HepG2 (cell line): ENCODE measurements around the gene POLH. TPM values are rescaled to one million over a fixed set of nuclear protein-coding genes. Genes with fewer than 3 reads are reported as not detected.

Experiments
- FOXK1 ChIP-seq: sonication (generic); formaldehyde crosslinking; IDR thresholded peaks from 2 replicates; pipeline ENCODE4 v1.4.0; 2020; ENCODE audit warnings: low read depth, missing genetic modification reagents, borderline replicate concordance
- GABPA ChIP-seq, 2 experiments: IDR thresholded peaks; 2 replicates each; pipeline ENCODE4 v1.6.1; 2011 to 2016; ENCODE audit warnings: low read depth in 2 of 2, low read length in 1 of 2, missing biosample characterization in 1 of 2, missing genetic modification characterization in 1 of 2
- HOXA5 ChIP-seq: sonication (generic); formaldehyde crosslinking; IDR thresholded peaks from 2 replicates; pipeline ENCODE4 v1.4.0; 2020; ENCODE audit warnings: missing genetic modification reagents
- KDM4B ChIP-seq: sonication (generic); formaldehyde crosslinking; IDR thresholded peaks from 2 replicates; pipeline ENCODE4 v1.4.0; 2020; ENCODE audit warnings: missing genetic modification reagents
- MIER3 ChIP-seq: IDR thresholded peaks from 2 replicates; pipeline ENCODE4 v1.6.1; 2016; ENCODE audit warnings: missing compliant biosample characterization, borderline replicate concordance
- NFIB ChIP-seq: sonication (generic); formaldehyde crosslinking; IDR thresholded peaks from 2 replicates; pipeline ENCODE4 v1.9.0; 2021; ENCODE audit warnings: missing genetic modification reagents, mild to moderate bottlenecking, borderline replicate concordance
- RBFOX2 ChIP-seq: fragments of 200-400 bp; formaldehyde crosslinking; IDR thresholded peaks from 2 replicates; pipeline ENCODE4 v1.6.1; 2017; ENCODE audit warnings: low read depth, mild to moderate bottlenecking, low read length
- SSRP1 ChIP-seq: IDR thresholded peaks from 2 replicates; pipeline ENCODE4 v1.6.1; 2016; ENCODE audit warnings: control low read depth
- polyA plus RNA-seq, 8 experiments: library from polyadenylated mRNA; depleted of rRNA in 3 of 8; stranded (reverse) in 7 of 8; unstranded in 1 of 8; fragments of >200 nt; fragmentation: Illumina TruSeq in 4 of 8; extraction: Trizol in 4 of 8; gene quantifications; 2 replicates each; pipeline versions ENCODE4 v1.2.1 to v1.2.3, GENCODE V29; 2011 to 2016; ENCODE audit warnings: low read depth in 4 of 8, missing spikeins in 1 of 8, mixed read lengths in 1 of 8; ENCODE audit not compliant: insufficient read depth in 1 of 8
- total RNA-seq, 5 experiments: library from RNA; depleted of rRNA; stranded (reverse); fragments of >200 nt; fragmentation: Illumina TruSeq; extraction: Trizol; gene quantifications; 2 replicates each; pipeline ENCODE4 v1.2.3, GENCODE V29; 2016; ENCODE audit warnings: low read depth in 1 of 5
- TF ChIP-seq, protein P1 (sequence below): sonication (generic); formaldehyde crosslinking; IDR thresholded peaks from 2 replicates; pipeline ENCODE4 v1.4.0; 2020; ENCODE audit warnings: missing genetic modification reagents
- TF ChIP-seq, protein P2 (sequence below): sonication (generic); formaldehyde crosslinking; IDR thresholded peaks from 2 replicates; pipeline ENCODE4 v1.4.0; 2020; ENCODE audit warnings: mild to moderate bottlenecking, missing genetic modification reagents

POLH gene
- total and polyA plus RNA-seq, 2 of the 13 experiments (the other 11 are each of a cell fraction or from before 2014, with no cell fraction given) = 11.6 to 25.0 TPM

DNA sequence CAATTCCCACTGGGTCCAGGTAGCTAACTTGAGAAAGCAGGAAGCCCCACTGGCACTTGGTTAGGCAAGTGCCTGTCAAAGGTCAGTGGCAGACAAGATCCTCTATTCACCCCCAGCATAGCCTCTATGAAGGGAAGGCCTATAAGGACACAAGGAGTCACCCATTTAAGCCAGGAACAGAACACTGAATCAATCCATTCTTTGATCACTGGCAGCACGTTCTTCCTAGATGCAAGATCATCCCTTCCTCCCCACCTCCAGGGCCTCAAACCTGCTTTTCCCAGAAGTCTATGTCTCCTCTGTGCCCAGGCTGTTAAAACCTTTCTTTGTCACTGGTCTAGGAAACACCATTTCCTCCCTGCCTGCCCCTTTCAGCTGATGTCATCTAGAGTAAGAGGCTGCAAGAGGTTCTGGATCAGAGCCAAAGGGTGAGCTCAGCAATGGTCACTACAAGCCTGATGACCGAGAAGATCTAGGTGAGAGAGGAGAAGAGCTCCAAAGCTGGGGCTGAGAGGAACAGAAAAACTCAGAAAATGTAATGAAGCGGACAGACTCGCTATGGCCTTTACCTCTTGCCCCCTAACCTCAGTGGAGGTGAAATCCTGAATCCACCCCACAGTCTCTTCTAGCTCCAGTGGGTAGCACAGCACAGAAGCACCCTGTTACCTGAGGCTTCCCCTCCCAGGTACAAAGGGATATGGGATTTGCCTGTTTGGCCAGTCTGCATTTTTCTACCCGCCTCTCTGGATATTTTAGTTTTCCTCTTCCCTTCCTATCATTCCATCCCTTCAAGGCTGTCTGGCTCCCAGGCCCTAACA is 51.2 kb downstream of the POLH start (continued):
- TF ChIP-seq, protein P1, sequence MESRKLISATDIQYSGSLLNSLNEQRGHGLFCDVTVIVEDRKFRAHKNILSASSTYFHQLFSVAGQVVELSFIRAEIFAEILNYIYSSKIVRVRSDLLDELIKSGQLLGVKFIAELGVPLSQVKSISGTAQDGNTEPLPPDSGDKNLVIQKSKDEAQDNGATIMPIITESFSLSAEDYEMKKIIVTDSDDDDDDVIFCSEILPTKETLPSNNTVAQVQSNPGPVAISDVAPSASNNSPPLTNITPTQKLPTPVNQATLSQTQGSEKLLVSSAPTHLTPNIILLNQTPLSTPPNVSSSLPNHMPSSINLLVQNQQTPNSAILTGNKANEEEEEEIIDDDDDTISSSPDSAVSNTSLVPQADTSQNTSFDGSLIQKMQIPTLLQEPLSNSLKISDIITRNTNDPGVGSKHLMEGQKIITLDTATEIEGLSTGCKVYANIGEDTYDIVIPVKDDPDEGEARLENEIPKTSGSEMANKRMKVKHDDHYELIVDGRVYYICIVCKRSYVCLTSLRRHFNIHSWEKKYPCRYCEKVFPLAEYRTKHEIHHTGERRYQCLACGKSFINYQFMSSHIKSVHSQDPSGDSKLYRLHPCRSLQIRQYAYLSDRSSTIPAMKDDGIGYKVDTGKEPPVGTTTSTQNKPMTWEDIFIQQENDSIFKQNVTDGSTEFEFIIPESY (CRISPR knock-in tag) = peak; percentile 60; the same call in 1 of the 2 replicates
- TF ChIP-seq GABPA (IDR thresholded peaks at IDR 0.05; ENCODE audit: low read depth, low read length) (no peak), GABPA (CRISPR knock-in tag; IDR thresholded peaks at IDR 0.05; ENCODE audit: low read depth) (peak; percentile 53), MIER3 (peak; percentile 72; the same call in 1 of the 2 replicates), FOXK1 (CRISPR knock-in tag) (peak; percentile 47; the same call in 1 of the 2 replicates), HOXA5 (CRISPR knock-in tag) (no peak), KDM4B (CRISPR knock-in tag) (peak; percentile 9; the same call in 1 of the 2 replicates), SSRP1 (CRISPR knock-in tag) (peak; percentile 80), RBFOX2 (0 out of 2 replicates have a peak, but pooled peaks have one; percentile 27), NFIB (0 out of 2 replicates have a peak, but pooled peaks have one; percentile 53)
- TF ChIP-seq, protein P2, sequence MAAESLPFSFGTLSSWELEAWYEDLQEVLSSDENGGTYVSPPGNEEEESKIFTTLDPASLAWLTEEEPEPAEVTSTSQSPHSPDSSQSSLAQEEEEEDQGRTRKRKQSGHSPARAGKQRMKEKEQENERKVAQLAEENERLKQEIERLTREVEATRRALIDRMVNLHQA (CRISPR knock-in tag) = peak; percentile 96
